ENCODE data around the gene HNRNPAB.
A peak's percentile ranks its signal among the peaks of the same experiment; 100 is the strongest.

HNRNPAB gene

DNA sequence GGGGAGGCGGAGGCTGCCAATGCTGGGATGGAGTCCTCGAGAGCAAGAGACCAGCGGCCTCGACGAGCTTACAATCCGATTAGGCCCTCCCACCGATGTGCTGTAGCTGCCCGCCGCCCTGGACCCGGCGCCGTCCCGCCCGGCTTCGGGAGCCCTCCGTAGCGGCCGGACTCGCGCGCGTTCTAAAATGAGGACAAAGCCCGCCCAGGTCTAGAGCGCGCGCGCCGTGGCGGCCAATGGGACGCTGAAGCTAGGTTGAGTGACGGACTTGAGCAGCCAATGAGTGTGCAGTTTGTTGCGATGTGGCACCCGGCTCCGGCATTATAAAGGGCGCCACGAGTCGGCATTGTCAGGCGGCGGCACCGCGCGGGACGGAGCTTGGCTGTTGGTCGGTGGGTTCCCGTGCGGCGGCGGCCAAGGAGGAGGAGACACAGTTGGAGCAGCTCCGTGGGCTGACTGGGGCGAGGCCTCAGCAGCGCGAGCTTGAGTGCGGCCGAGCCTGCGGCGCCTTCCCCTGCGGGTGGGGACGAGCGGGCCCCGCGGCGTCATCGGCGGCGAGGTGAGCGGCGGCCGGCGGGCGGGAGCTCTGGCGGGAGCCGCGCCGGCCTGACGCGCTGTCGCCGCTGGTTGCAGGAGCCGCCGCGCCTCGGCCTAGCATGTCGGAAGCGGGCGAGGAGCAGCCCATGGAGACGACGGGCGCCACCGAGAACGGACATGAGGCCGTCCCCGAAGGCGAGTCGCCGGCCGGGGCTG, at the start of gene HNRNPAB:
Gene HNRNPAB (plus strand): TSS at position 352 of the 753 bp plus-strand sequence. CDS start 305 bp downstream, at position 657.
- peak; percentile 95 for DNase-seq (ENCODE audit: low spot score)

GRCh38 chr5:178155065-178155464, 49.3 kb upstream of the HNRNPAB start:
- DNase-seq (ENCODE audit: low spot score), result no peak

DNA sequence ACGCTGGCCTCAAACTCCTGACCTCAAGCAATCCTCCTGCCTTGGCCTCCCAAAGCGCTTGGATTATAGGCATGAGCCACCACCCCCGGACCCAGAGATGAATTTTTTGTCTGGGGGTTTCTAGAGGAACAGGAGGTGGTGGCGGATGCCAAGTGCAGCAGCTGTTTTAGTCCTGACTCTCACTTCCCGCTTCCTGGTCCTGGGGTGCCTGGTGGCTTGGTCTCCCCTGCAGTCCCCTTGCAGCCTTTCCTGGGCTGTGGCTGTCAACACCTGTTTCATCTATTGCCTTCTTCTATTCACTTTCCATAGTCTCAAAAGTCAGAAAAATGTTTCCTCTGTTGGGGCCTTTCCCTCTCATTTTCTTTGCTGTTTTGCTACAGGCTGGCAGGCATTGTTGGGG, 44.2 kb upstream of the HNRNPAB start:
- DNase-seq (ENCODE audit: low spot score), result no peak

DNA sequence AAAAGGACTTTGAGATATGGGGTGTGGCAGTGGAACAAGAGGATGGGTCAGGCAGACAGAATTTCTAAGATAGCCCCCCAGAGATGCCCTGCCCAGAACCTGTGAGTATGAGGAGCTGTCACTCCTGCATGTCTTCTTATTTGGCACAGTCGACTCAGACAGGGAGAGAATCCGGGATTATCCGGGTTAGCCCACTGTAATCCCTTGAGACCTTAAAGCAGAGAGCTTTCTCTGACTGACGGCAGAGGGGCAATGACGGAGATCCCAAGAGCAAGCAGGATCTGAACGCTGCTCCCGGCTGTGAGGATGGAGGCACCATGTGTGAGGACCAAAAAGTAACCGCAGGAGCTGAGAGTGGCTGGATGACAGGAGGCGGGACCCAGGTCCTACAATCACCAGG, 41.9 kb upstream of the HNRNPAB start:
- DNase-seq (ENCODE audit: low spot score), result no peak

DNA sequence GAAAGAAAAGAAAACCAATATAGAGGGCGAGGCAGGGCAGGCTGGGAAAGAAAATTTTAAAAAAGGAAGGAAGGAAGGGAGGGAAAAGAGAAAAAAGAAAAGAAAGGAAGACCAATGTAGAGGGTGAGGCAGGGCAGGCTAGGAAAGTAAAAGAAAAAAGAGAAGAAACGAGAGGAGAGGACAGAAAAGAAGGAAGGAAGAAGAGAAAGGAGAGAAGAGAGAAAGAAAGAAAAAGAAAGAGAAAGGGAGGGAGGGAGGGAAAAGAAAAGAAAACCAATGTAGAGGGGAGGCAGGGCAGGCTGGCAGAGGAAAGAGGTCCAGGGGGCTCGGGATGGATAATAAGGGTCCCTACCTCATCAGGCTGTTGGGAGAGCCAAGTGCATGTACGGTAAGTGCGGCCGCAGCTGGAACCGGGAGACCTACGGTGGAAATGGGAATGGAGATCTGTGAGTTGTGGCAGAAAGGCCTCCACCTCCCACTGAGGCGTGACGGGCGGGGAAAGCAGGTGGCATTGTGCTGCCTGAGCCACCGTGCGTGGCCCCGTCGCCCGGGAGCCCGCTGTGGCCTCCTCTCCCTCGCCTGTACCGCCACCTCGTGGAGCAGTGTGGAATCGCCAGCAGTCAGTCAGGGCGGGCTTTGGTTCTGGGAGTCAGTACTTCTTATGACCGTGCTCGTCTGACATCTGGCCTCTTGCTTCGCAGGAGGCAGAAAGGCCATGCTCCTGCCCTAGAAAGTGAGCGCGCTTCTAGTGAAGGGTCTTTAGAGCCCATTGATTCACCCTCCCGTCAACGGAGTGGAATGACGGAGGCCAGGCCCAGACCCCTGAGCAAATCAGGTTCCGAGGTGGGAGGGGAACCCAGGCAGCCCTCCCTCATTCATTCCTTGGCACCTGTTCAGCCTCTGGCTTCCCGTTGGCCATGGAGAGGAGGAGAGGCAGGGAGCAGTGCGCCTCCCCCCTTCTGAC, 40.3 kb upstream of the HNRNPAB start:
- peak; percentile 58 for DNase-seq (ENCODE audit: low spot score)

- DNase-seq (ENCODE audit: low spot score), result no peak
Measured at GRCh38 chr5:178165581-178165980, 38.8 kb upstream of the HNRNPAB start.

DNA sequence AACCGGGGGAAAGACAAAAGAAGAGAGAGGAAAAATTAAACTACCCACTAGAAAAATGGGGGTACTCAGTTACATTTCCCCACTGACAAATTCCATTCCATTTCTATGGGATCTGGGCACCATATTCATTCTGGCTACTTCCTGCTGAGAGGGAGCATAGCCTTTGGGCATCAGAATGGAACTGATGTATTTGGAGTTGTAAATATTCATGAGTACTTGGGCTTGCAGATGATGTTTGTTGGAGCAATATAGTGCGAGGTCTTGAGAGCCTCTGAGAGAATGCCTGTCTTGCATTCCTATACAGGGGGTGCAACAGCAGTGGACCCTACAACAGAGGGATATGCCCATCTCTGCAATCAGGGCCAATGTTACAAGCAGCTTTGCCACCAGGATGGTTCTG, 33.9 kb upstream of the HNRNPAB start:
- no peak for DNase-seq (ENCODE audit: low spot score)

DNA sequence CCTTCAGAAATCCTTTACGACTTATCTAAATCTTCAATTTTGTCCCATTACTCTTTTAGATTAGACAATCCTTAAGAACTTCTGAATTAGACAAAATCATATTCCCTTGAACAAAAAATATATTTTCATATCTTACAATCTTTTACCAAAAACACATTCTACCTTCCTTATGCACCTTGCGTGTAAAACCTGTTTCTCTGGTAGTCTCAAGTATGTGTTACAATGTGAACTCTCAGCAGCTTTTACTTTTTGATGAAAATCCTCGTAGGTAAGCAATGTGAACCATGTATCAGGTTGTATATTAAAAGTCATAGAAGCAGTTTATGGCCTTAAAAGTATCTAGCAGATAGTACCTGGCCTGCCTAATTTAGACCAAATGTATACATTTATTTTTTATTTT, 29.9 kb upstream of the HNRNPAB start:
- no peak for DNase-seq (ENCODE audit: low spot score)

GRCh38 chr5:178176791-178177190, 27.5 kb upstream of the HNRNPAB start:
- no peak for DNase-seq (ENCODE audit: low spot score)

DNA sequence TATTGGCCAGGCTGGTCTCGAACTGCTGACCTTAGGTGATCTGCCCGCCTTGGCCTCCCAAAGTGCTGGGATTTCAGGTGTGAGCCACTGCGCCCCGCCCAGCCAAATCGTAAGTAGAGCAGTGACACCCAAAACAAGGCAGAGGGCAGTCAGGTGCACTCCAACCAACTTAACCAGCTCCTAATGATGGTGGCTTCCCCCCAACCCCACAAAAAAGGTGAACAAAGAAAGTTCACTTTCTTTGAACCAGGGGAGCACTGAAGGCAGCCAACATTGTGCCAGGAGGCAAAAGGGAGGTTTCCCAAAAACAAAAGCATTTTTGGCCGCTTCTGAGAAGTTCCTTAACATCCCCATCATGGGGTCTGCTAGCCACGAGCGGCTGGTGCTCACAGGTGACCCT, 26.8 kb upstream of the HNRNPAB start:
- DNase-seq (ENCODE audit: low spot score), result no peak

DNA sequence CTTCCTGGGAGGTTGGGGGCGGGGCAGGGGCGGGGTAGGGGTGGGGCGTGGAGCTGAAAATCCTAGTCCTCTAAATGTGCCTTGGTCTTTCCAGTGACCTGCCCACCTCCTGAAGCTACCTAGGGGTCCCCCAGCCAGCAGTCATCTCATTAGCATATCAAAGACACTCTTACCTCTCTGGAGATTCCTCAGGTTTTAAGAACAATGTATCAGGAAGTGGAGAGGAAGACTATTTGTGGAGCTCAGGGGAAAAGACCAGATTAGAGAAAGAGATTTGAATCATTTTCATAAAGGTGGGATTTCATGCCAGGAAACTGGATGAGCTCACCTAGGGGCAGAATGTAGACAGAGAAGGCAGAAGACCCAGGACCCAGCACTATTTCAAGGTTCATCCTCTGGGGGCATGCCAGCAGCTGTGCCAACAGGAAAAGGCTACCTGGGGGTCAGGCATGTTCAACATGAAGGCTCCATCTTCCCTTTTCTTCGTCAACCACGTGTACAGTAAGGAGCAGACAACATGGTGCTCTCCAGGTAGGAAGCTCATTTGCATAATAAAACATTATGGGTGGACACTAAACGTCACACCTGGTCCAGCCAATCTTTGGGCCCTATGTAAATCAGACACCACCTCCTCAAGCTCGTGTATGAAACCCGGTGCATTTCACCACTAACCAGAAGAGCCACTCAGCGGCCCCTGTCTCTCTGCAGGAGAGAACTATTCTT, 24.0 kb upstream of the HNRNPAB start:
- DNase-seq (ENCODE audit: low spot score), result no peak

- no peak for DNase-seq (ENCODE audit: low spot score)
Measured at GRCh38 chr5:178182158-178182876, 22.0 kb upstream of the HNRNPAB start.

- DNase-seq (ENCODE audit: low spot score), result no peak
Measured at GRCh38 chr5:178186427-178186826, 17.9 kb upstream of the HNRNPAB start.

DNA sequence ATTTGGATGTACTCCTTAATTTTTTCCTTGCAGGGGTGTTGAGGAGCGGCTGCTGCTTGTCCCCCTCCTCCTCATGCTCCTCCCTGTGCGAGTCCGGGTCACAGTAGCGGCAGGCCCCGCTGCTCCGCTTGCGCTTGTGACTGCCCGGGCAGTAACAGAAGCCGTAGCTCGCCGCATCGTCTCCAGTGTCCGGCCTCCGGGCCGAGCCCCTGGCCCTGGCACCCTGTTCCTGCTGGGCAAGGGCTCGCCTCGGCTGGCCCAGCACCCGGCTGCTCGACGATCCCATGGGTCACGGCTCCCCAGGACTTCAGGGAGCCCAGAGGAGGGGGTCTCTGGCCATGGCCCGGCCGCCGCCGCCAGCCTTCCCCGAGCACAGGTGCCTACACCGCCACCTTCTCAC, 17.3 kb upstream of the HNRNPAB start, which contains the start of gene GMCL2:
Gene GMCL2 (minus strand): TSS at position 358 of the 400 bp plus-strand sequence. CDS start 72 bp downstream, at position 286.
- no peak for DNase-seq (ENCODE audit: low spot score)

DNA sequence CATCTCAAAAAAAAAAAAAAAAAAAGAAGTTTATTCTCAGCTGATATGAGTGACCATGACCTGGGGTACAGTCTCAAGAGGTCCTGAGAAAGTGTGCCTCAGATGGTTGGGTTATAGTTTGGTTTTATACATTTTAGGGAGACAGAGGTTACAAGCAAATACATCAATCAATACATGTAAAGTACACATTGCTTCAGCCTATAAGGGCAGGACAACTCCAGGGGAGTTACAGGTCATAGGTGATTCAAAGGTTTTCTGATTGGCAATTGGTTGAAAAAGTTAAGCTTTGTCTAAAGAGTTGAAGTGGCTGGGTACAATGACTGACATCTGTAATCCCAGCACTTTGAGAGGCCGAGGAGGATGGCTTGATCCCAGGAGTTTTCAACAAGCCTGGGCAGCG, 14.9 kb upstream of the HNRNPAB start:
- no peak for DNase-seq (ENCODE audit: low spot score)

DNA sequence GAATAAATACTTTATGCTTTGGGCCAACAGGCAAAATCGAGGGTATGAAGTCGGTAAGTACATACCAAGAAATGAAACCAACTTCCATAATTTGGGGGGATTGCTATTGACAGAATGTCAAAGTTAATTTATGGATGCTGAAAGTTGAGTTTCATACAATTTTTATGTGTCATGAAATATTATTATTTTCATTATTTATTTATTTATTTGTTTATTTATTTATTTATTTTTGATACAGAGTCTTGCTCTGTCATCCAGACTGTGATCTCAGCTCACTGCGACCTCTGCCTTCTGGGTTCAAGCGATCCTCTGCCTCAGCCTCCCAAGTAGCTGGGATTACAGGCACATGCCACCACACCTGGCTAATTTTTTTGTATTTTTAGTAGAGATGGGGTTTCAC, 12.7 kb upstream of the HNRNPAB start:
- DNase-seq (ENCODE audit: low spot score), result no peak

DNA sequence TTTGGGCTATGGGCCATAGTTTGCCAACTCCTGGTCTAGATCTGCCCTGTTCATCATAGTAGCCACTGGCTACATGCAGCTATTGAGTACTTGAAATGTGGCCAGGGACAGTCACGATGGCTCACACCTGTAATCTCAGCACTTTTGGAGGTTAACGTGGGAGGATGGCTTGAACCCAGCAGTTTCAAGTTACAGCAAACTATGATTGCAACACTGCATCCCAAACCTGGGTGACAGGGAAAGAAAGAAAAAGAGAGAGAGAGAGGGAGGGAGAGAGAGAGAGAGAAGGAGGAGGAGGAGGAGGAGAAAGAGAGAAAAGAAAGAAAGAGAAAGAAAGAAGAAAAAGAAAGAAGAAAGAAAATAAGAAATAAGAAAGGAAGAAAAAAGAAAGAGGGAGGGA, 12.1 kb upstream of the HNRNPAB start:
- no peak for DNase-seq (ENCODE audit: low spot score)

GRCh38 chr5:178192787-178193186, 11.5 kb upstream of the HNRNPAB start:
- no peak for DNase-seq (ENCODE audit: low spot score)

DNA sequence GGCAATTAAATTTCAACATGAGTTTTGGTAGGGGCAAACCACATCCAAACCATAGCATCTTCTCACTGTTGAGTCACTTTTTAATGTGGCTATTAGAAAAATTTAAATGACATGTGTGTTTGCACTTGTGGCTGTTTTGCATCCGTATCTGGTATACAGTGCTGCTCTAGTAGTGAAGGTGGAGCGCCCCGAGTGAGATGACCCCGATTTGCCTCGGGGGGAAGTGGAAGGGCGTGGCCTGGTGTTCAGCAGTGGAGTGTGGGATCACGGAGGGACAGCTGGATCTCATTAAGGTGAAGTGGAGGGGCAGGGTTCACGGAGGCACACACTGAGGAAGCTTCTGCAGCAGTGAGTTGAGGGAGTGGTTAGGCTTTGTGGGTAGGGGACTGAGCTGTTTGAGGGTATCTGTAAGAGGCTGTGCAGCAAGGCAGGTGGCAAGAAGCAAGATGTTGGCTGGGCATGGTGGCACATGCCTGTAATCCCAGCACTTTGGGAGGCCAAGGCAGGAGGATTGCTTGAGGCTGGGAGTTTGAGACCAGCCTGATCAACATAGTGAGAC, 11.0 kb upstream of the HNRNPAB start:
- no peak for DNase-seq (ENCODE audit: low spot score)

DNA sequence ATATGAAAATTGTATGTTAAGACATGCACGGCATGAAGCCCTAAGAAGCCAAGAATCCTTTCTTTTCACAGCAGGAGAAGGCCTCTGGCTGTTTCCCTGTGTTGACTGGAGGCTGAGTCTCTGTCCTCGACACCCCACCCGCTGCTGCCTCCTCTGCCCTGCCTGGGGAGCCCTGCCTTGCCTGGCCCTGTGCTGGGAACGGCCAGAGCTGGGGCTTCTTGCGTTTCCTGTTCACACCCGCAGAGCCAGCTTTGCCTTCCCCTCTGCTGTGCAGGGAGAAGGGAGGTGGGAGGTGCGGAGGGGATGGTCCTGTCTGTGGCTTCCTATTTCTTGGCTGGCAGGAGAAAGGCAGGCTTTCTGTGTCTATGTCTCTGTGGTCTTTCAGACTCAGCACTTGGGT, 10.3 kb upstream of the HNRNPAB start:
- DNase-seq (ENCODE audit: low spot score), result no peak

- no peak for DNase-seq (ENCODE audit: low spot score)
Measured at GRCh38 chr5:178196281-178196812, 8.0 kb upstream of the HNRNPAB start.
